MM.1S (cell line): ENCODE results near the gene FXR2.

Experiments used
- DNase-seq: peaks from one replicate; pipeline ENCODE4 v3.0.0-alpha.2; 2015
- H2AFZ ChIP-seq: fragments of 300-600 bp; sonication (generic); 2 replicates; pipeline ENCODE4 v1.6.0; 2016; ENCODE audit warnings: antibody characterized with exemption, low read length
- H3F3A ChIP-seq: fragments of 300-600 bp; sonication (generic); 2 replicates; pipeline ENCODE4 v1.6.1; 2016; ENCODE audit warnings: mild to moderate bottlenecking, antibody characterized with exemption, low read length, moderate library complexity, mixed read lengths; ENCODE audit not compliant: insufficient read depth
- H3K27ac ChIP-seq: fragments of 300-600 bp; sonication (generic); 2 replicates; pipeline ENCODE4 v1.5.1; 2016; ENCODE audit warnings: mild to moderate bottlenecking, low read length
- H3K27me3 ChIP-seq: fragments of 300-600 bp; sonication (generic); replicated peaks from 2 replicates; pipeline ENCODE4 v1.6.0; 2016; ENCODE audit warnings: low read length; ENCODE audit not compliant: insufficient read depth
- H3K36me3 ChIP-seq: fragments of 300-600 bp; sonication (generic); replicated peaks from 2 replicates; pipeline ENCODE4 v1.6.1; 2016; ENCODE audit warnings: mild to moderate bottlenecking, low read length, mixed read lengths; ENCODE audit not compliant: insufficient read depth
- H3K4me1 ChIP-seq: fragments of 300-600 bp; sonication (generic); 2 replicates; pipeline ENCODE4 v1.6.1; 2016; ENCODE audit warnings: low read length, mixed read lengths
- H3K4me2 ChIP-seq: fragments of 300-600 bp; sonication (generic); 2 replicates; pipeline ENCODE4 v1.6.0; 2016; ENCODE audit warnings: low read depth, low read length
- H3K4me3 ChIP-seq: fragments of 300-600 bp; sonication (generic); 2 replicates; pipeline ENCODE4 v1.5.1; 2016; ENCODE audit warnings: low read length, mixed read lengths
- H3K79me2 ChIP-seq: fragments of 300-600 bp; sonication (generic); 2 replicates; pipeline ENCODE4 v1.6.1; 2016; ENCODE audit warnings: mixed run types, low read length, mixed read lengths
- H3K9ac ChIP-seq: fragments of 300-600 bp; sonication (generic); 2 replicates; pipeline ENCODE4 v1.6.1; 2016; ENCODE audit warnings: low read length, mixed read lengths
- H3K9me2 ChIP-seq: fragments of 300-600 bp; sonication (generic); replicated peaks from 2 replicates; pipeline ENCODE4 v1.6.1; 2016; ENCODE audit warnings: mild to moderate bottlenecking, low read length, mixed read lengths; ENCODE audit not compliant: insufficient read depth
- H3K9me3 ChIP-seq: fragments of 300-600 bp; sonication (generic); replicated peaks from 2 replicates; pipeline ENCODE4 v1.6.1; 2016; ENCODE audit warnings: mild to moderate bottlenecking, low read length, mixed read lengths; ENCODE audit not compliant: insufficient read depth
- H4K20me1 ChIP-seq: fragments of 300-600 bp; sonication (generic); 2 replicates; pipeline ENCODE4 v1.6.1; 2016; ENCODE audit warnings: mild to moderate bottlenecking, low read length, moderate library complexity, mixed read lengths; ENCODE audit not compliant: insufficient read depth
- CTCF ChIP-seq: fragments of 300-600 bp; sonication (generic); IDR thresholded peaks from 2 replicates; pipeline ENCODE4 v1.5.1; 2016; ENCODE audit warnings: antibody characterized with exemption, low read length, mixed read lengths
- EZH2 ChIP-seq: fragments of 300-600 bp; sonication (generic); optimal IDR thresholded peaks from 2 replicates; pipeline ENCODE3; 2017; ENCODE audit warnings: low read depth, mild to moderate bottlenecking, antibody characterized with exemption, low read length, mixed read lengths
- EZH2phosphoT487 ChIP-seq: fragments of 300-600 bp; sonication (generic); IDR thresholded peaks from 2 replicates; pipeline ENCODE4 v1.6.1; 2018; ENCODE audit warnings: antibody characterized with exemption, low read length

FXR2 gene

DNA sequence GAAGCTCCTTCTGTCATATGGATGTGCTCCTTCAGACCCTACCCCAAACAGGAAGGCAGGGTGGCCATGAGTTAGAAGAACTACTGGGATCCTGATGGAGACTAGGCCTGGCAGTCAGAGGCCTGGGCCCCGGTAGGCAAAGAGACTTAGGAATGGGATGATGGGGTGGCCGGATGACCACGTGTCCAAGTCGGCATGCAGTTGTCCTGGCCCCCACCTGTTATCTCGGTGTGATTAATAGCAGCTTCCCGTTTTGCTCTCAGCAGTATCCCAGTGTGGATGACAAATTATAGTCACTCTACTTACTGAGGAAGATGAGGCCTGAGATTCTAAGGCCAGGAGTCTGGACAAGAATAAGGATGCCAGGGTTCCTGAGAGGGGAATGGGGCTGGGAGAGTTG lies 64.4 kb downstream of the FXR2 start:
- H3K4me2 ChIP-seq, result no peak overlapping the region
- no peak overlapping the region for H2AFZ ChIP-seq
- no peaks in the 10 kb centered on the region for H4K20me1 ChIP-seq
- no peak overlapping the region for H3K4me3 ChIP-seq
- H3K9me2 ChIP-seq, result no peaks in the 10 kb centered on the region
- peaks cover 18% of the 10 kb centered on the region for H3F3A ChIP-seq
- H3K36me3 ChIP-seq, result no peaks in the 10 kb centered on the region
- H3K9me3 ChIP-seq, result no peaks in the 10 kb centered on the region
- H3K79me2 ChIP-seq, result no peaks in the 10 kb centered on the region
- no peak overlapping the region for H3K27ac ChIP-seq
- H3K4me1 ChIP-seq, result peaks cover 18% of the 10 kb centered on the region
- peaks cover 7% of the 10 kb centered on the region for H3K27me3 ChIP-seq
- no peak overlapping the region for H3K9ac ChIP-seq
- no peak for TF ChIP-seq EZH2
- no peak for TF ChIP-seq EZH2phosphoT487
- no peak for TF ChIP-seq CTCF
- DNase-seq, result no peak

GRCh38 chr17:7549401-7550055 lies 65.2 kb downstream of the FXR2 start:
- peaks cover 7% of the 10 kb centered on the region for H3K27me3 ChIP-seq
- no peak overlapping the region for H3K4me2 ChIP-seq
- no peaks in the 10 kb centered on the region for H3K79me2 ChIP-seq
- no peak overlapping the region for H2AFZ ChIP-seq
- H4K20me1 ChIP-seq, result no peaks in the 10 kb centered on the region
- no peak overlapping the region for H3K27ac ChIP-seq
- no peaks in the 10 kb centered on the region for H3K36me3 ChIP-seq
- H3K4me1 ChIP-seq, result peaks cover 18% of the 10 kb centered on the region
- peaks cover 18% of the 10 kb centered on the region for H3F3A ChIP-seq
- H3K9ac ChIP-seq, result no peak overlapping the region
- no peak for DNase-seq
- no peak overlapping the region for H3K4me3 ChIP-seq
- no peaks in the 10 kb centered on the region for H3K9me2 ChIP-seq
- H3K9me3 ChIP-seq, result no peaks in the 10 kb centered on the region
- no peak for TF ChIP-seq EZH2
- TF ChIP-seq CTCF, result no peak
- no peak for TF ChIP-seq EZH2phosphoT487

GRCh38 chr17:7548585-7549400 lies 65.9 kb downstream of the FXR2 start, which contains the start of gene TNFSF12:
TNFSF12 (plus strand) TSS chr17:7549058; CDS start chr17:7549154, 96 bp downstream.
- peak within 1 kb of the TSS; percentile 57; the same call in 1 of the 2 replicates for H3K4me2 ChIP-seq
- peak within 1 kb of the TSS; percentile 35 for H3K4me3 ChIP-seq
- H2AFZ ChIP-seq, result 0 out of 2 replicates have a peak within 1 kb of the TSS, but pooled peaks have one; percentile 34
- H3K9me2 ChIP-seq, result no peaks in the 10 kb centered on the region
- DNase-seq, result no peak
- no peaks in the 10 kb centered on the region for H3K79me2 ChIP-seq
- H3K27me3 ChIP-seq, result peaks cover 7% of the 10 kb centered on the region
- H3F3A ChIP-seq, result peaks cover 18% of the 10 kb centered on the region
- H3K9ac ChIP-seq, result no peak within 1 kb of the TSS
- no peaks in the 10 kb centered on the region for H3K36me3 ChIP-seq
- H3K4me1 ChIP-seq, result peaks cover 16% of the 10 kb centered on the region
- TF ChIP-seq EZH2phosphoT487 (no peak), EZH2 (no peak), CTCF (no peak)
- H3K9me3 ChIP-seq, result no peaks in the 10 kb centered on the region
- no peaks in the 10 kb centered on the region for H4K20me1 ChIP-seq
- H3K27ac ChIP-seq, result no peak within 1 kb of the TSS
